PC-9 (cell line): ENCODE measurements around the gene RNLS. TPM values are rescaled to one million over a fixed set of nuclear protein-coding genes. Genes with fewer than 3 reads are reported as not detected.

Source experiments
- BruUV-seq: library from RNA; stranded (reverse); fragments of 400-500 nt; replicated peaks from 2 replicates; lab custom pipeline; 2021; lab: Mats Ljungman, UMichigan
- CTCF ChIA-PET: fragments of 300-600 bp; sonication (Branson Sonifier 250); formaldehyde crosslinking; loops from one replicate; lab custom pipeline; 2022; ENCODE audit warnings: antibody characterized with exemption; lab: Charles Lee
- POLR2A ChIA-PET: fragments of 300-600 bp; sonication (Branson Sonifier 250); formaldehyde crosslinking; loops from one replicate; lab custom pipeline; 2022; ENCODE audit warnings: antibody characterized with exemption; ENCODE audit not compliant: unreplicated experiment; lab: Charles Lee
- DNase-seq, 2 experiments: peaks; one replicate each; pipeline versions ENCODE4 v3.0.0 to v3.0.0-alpha.2; 2015 to 2022; ENCODE audit warnings: mixed read lengths in 1 of 2
- H2AFZ ChIP-seq: fragments of 200-600 bp; sonication (generic); 2 replicates; pipeline ENCODE4 v1.8.1; 2017; ENCODE audit warnings: antibody characterized with exemption
- H3F3A ChIP-seq: fragments of 200-600 bp; sonication (generic); 2 replicates; pipeline ENCODE4 v1.8.1; 2017; ENCODE audit warnings: antibody characterized with exemption, mild to moderate bottlenecking, low read depth; ENCODE audit not compliant: insufficient read depth
- H3K27ac ChIP-seq: fragments of 200-600 bp; sonication (generic); 2 replicates; pipeline ENCODE4 v1.6.1; 2016; ENCODE audit warnings: mixed run types
- H3K27me3 ChIP-seq: fragments of 200-600 bp; sonication (generic); 2 replicates; pipeline ENCODE4 v1.6.1; 2016; ENCODE audit warnings: low read depth, mixed run types; ENCODE audit not compliant: insufficient read depth
- H3K36me3 ChIP-seq: fragments of 200-600 bp; sonication (generic); 2 replicates; pipeline ENCODE4 v1.6.1; 2016; ENCODE audit warnings: low read depth, mixed run types
- H3K4me1 ChIP-seq: fragments of 200-600 bp; sonication (generic); replicated peaks from 2 replicates; pipeline ENCODE4 v1.6.1; 2016; ENCODE audit warnings: mixed run types; ENCODE audit not compliant: insufficient read depth
- H3K4me2 ChIP-seq: fragments of 200-600 bp; sonication (generic); 2 replicates; pipeline ENCODE4 v1.6.1; 2017; ENCODE audit warnings: mixed run types
- H3K4me3 ChIP-seq: fragments of 200-600 bp; sonication (generic); 2 replicates; pipeline ENCODE4 v1.6.1; 2016; ENCODE audit warnings: mixed run types
- H3K79me2 ChIP-seq: fragments of 200-600 bp; sonication (generic); 2 replicates; pipeline ENCODE4 v1.6.1; 2017; ENCODE audit warnings: low read depth, mixed run types
- H3K9me2 ChIP-seq: fragments of 200-600 bp; sonication (generic); 2 replicates; pipeline ENCODE4 v1.8.1; 2017; ENCODE audit warnings: mild to moderate bottlenecking; ENCODE audit not compliant: insufficient read depth
- H3K9me3 ChIP-seq: fragments of 200-600 bp; sonication (generic); 2 replicates; pipeline ENCODE4 v1.8.1; 2016; ENCODE audit warnings: low read depth; ENCODE audit not compliant: insufficient read depth
- H4K20me1 ChIP-seq: fragments of 200-600 bp; sonication (generic); 2 replicates; pipeline ENCODE4 v1.8.1; 2017; ENCODE audit not compliant: insufficient read depth
- CTCF ChIP-seq: fragments of 200-600 bp; sonication (generic); conservative IDR thresholded peaks from 2 replicates; pipeline ENCODE4 v1.6.1; 2017; ENCODE audit warnings: mixed run types, antibody characterized with exemption, mild to moderate bottlenecking, moderate library complexity
- EZH2 ChIP-seq: fragments of 200-600 bp; sonication (generic); IDR thresholded peaks from 2 replicates; pipeline ENCODE4 v1.8.0; 2017; ENCODE audit warnings: antibody characterized with exemption, low read depth
- intact Hi-C: fragments of 100-400 bp; cut with micrococcal nuclease; formaldehyde crosslinking; loops from one replicate; pipeline ENCODE4 v1.10.0; 2022; ENCODE audit not compliant: unreplicated experiment
- total RNA-seq: library from RNA; stranded (reverse); gene quantifications from 2 replicates; pipeline ENCODE4 v1.2.3, GENCODE V29; 2021

RNLS gene
- total RNA-seq, 1 experiment from 2014 or later: not detected

- Histone ChIP-seq H3F3A (peaks cover 15% of the 10 kb centered on the region), H3K79me2 (no peaks in the 10 kb centered on the region), H3K4me2 (peak overlapping the region; percentile 69), H3K9me2 (no peaks in the 10 kb centered on the region), H3K9me3 (no peaks in the 10 kb centered on the region), H3K27me3 (no peaks in the 10 kb centered on the region), H3K36me3 (no peaks in the 10 kb centered on the region), H3K4me3 (no peak overlapping the region), H3K4me1 (peaks cover 37% of the 10 kb centered on the region), H3K27ac (peak overlapping the region; percentile 78), H4K20me1 (no peaks in the 10 kb centered on the region), H2AFZ (no peak overlapping the region)
- intact Hi-C loops: no loop called here
- CTCF ChIA-PET: no interaction called here
- TF ChIP-seq EZH2: no peak
- TF ChIP-seq CTCF: no peak
- POLR2A ChIA-PET: interaction anchor here (0.6 kb wide), 1 partner anchor 9 kb away, joined by 6 read pairs; no protein-coding TSS in a partner anchor
- no TSS peak for BruUV-seq
- DNase-seq: no peak
Observed at GRCh38 chr10:88428976-88429375, 154.1 kb downstream of the RNLS start.

- H3K27me3 ChIP-seq: no peaks in the 10 kb centered on the region
- H2AFZ ChIP-seq: 0 out of 2 replicates have a peak overlapping the region, but pooled peaks have one; percentile 61
- no peaks in the 10 kb centered on the region for H3K9me2 ChIP-seq
- no peaks in the 10 kb centered on the region for H3K9me3 ChIP-seq
- peak overlapping the region; percentile 43; the same call in 1 of the 2 replicates for H3K4me3 ChIP-seq
- peaks cover 32% of the 10 kb centered on the region for H3K4me1 ChIP-seq
- no TSS peak for BruUV-seq
- no peaks in the 10 kb centered on the region for H3K36me3 ChIP-seq
- intact Hi-C loops: no loop called here
- peak; percentile 37 to 89 for DNase-seq
- POLR2A ChIA-PET: interaction anchor here (0.6 kb wide), 1 partner anchor 8 kb away, joined by 6 read pairs; no protein-coding TSS in a partner anchor
- peaks cover 15% of the 10 kb centered on the region for H3F3A ChIP-seq
- peak overlapping the region; percentile 69 for H3K4me2 ChIP-seq
- no peak for TF ChIP-seq EZH2
- no peak for TF ChIP-seq CTCF
- no peaks in the 10 kb centered on the region for H3K79me2 ChIP-seq
- H4K20me1 ChIP-seq: no peaks in the 10 kb centered on the region
- CTCF ChIA-PET: no interaction called here
- peak overlapping the region; percentile 78 for H3K27ac ChIP-seq
Observed at GRCh38 chr10:88428442-88428841, 154.7 kb downstream of the RNLS start.

- no peaks in the 10 kb centered on the region for H3K36me3 ChIP-seq
- ChIA-PET POLR2A (no interaction called here), CTCF (no interaction called here)
Observed at GRCh38 chr10:88427024-88427423, 156.1 kb downstream of the RNLS start.

More at GRCh38 chr10:88427024-88427423, 156.1 kb downstream of the RNLS start:
- no peak overlapping the region for H3K27ac ChIP-seq
- no peaks in the 10 kb centered on the region for H3K27me3 ChIP-seq
- H3K9me2 ChIP-seq: no peaks in the 10 kb centered on the region
- peaks cover 15% of the 10 kb centered on the region for H3F3A ChIP-seq
- no peak overlapping the region for H3K4me3 ChIP-seq
- no peak overlapping the region for H2AFZ ChIP-seq
- H3K79me2 ChIP-seq: no peaks in the 10 kb centered on the region
- intact Hi-C loops: no loop called here
- H3K9me3 ChIP-seq: no peaks in the 10 kb centered on the region
- peaks cover 26% of the 10 kb centered on the region for H3K4me1 ChIP-seq
- DNase-seq: no peak
- BruUV-seq: no TSS peak
- TF ChIP-seq EZH2 (no peak), CTCF (no peak)
- no peak overlapping the region for H3K4me2 ChIP-seq
- no peaks in the 10 kb centered on the region for H4K20me1 ChIP-seq
